RWPE1 (cell line): ENCODE data around the gene TMOD2.
"Not testable (repeated sequence)": the region's sequence is repeated elsewhere in the genome, so short reads cannot be mapped to it uniquely, and the experiment has no call there.

Experiments
- CTCF ChIA-PET: fragments of 350-600 bp; sonication (Branson Sonifier 250); formaldehyde crosslinking; extraction: SDS; loops from one replicate; lab custom pipeline; 2021; lab: Yijun Ruan, JAX
- POLR2A ChIA-PET: fragments of 400-600 bp; formaldehyde crosslinking; extraction: SDS; loops from one replicate; lab custom pipeline; 2020; ENCODE audit warnings: antibody characterized with exemption; ENCODE audit not compliant: low non-redundant PET; lab: Yijun Ruan, JAX
- DNase-seq: peaks from one replicate; pipeline ENCODE4 v3.0.0; 2012; ENCODE audit warnings: low spot score
- H3K27ac ChIP-seq: fragments of 450-650 bp; 2 replicates; pipeline ENCODE4 v1.5.1; 2017
- TF ChIP-seq, protein P1 (sequence below): fragments of 450-650 bp; conservative IDR thresholded peaks from 2 replicates; pipeline ENCODE4 v1.5.1; 2017; ENCODE audit warnings: low read depth, mild to moderate bottlenecking

TMOD2 gene

DNA sequence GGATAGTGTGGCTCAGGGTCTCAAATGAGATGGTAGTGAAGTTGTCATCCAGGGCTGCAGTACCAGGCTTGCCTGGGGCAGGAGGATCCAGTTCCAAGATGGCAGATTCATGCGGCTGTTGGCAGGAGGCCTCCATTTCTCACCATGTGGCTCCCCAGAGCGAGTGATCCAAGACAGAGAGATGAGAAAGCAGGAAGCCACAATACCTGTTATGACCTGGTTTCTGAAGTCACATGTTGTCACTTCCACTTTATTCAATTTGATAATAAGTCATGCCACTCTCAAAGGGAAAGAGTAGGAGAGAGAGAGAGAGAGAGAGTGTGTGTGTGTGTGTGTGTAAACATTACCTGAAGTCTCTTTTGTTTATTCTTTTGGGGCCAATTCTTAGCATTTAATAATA is 30.1 kb downstream of the TMOD2 start:
- TF ChIP-seq, protein P1, sequence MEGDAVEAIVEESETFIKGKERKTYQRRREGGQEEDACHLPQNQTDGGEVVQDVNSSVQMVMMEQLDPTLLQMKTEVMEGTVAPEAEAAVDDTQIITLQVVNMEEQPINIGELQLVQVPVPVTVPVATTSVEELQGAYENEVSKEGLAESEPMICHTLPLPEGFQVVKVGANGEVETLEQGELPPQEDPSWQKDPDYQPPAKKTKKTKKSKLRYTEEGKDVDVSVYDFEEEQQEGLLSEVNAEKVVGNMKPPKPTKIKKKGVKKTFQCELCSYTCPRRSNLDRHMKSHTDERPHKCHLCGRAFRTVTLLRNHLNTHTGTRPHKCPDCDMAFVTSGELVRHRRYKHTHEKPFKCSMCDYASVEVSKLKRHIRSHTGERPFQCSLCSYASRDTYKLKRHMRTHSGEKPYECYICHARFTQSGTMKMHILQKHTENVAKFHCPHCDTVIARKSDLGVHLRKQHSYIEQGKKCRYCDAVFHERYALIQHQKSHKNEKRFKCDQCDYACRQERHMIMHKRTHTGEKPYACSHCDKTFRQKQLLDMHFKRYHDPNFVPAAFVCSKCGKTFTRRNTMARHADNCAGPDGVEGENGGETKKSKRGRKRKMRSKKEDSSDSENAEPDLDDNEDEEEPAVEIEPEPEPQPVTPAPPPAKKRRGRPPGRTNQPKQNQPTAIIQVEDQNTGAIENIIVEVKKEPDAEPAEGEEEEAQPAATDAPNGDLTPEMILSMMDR = no peak
- no peak overlapping the region for H3K27ac ChIP-seq
- ChIA-PET POLR2A (no interaction called here), CTCF (no interaction called here)
- DNase-seq = no peak

DNA sequence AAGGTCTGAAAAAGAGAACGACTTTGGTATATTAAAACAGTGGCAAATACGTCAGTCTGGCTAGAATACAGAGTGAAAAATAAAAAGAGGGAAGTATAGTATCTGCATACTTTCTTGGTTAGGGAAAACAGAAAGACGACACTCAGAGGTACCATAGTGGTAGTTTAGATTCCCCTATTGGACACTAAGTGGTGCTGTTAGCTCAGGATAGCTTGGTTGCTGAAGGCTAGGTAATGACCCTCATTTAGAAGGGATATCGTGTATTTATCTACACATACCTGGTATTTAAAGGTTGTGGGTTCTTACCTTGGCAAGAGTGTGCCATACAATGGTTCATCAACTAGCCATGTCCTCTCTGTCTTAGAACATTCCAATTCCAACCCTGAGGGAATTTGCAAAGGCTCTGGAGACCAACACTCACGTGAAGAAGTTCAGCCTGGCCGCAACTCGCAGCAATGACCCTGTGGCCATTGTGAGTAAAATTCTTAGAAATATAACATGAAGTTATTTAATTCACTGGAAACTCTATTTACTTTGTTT is 31.0 kb downstream of the TMOD2 start:
- ChIA-PET CTCF (interaction anchor here (0.6 kb wide), 1 partner anchor 48 kb away, joined by 3 read pairs; no protein-coding TSS in a partner anchor), POLR2A (no interaction called here)
- H3K27ac ChIP-seq = no peak overlapping the region
- DNase-seq = peak; percentile 52
- TF ChIP-seq, protein P1 = peak; percentile 25; the same call in 1 of the 2 replicates

DNA sequence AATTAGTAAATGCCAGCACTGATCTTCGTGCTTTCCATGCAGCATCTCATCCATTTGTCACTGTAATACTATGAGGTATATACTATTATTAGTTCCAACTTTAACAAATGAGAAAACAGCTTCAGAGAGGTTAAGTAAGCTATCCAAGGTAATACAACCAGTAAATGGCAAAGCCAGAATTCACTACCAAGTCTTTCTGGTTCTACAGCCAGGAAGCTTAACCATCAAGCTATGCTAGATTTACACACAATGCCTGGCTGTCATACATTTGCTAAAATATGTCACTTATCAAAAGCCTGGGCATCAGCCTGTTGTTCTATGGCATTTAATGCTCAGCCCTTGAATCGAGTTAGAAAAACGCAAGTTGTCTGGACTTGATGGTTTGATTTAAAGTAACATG is 32.6 kb downstream of the TMOD2 start:
- ChIA-PET CTCF (interaction anchor here (1.3 kb wide), 1 partner anchor 18 kb away, joined by 4 read pairs; no protein-coding TSS in a partner anchor), POLR2A (no interaction called here)
- TF ChIP-seq, protein P1 = no peak
- DNase-seq = no peak
- H3K27ac ChIP-seq = no peak overlapping the region

DNA sequence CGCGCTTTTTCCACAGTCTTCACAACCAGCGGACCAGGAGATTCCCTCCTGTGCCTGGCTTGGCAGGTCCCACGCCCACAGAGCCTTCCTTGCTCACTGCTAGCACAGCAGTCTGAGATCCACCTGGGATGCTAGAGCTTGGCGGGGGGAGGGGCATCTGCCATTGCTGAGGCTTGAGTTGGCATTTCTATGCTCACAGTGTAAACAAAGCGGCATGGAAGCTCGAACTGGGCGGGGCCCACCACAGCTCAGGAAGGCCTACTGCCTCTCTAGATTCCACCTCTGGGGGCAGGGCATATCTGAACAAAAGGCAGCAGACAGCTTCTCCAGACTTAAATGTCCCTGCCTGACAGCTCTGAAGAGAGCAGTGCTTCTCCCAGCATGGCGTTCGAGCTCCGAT is 35.7 kb downstream of the TMOD2 start:
- POLR2A ChIA-PET, H3K27ac ChIP-seq, CTCF ChIA-PET: not testable (repeated sequence)
- peak; percentile 17 for DNase-seq

DNA sequence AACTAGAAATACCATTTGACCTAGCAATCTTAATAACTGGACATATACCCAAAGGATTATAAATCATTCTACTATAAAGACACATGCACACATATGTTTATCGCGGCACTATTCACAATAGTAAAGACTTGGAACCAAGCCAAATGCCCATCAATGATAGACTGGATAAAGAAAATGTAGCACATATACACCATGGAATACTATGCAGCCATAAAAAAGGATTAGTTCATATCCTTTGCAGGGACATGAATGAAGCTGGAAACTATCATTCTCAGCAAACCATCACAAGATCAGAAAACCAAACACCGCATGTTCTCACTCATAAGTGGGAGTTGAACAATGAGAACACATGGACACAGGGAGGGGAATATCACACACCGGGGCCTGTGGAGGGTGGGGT is 41.1 kb downstream of the TMOD2 start:
- H3K27ac ChIP-seq, CTCF ChIA-PET, POLR2A ChIA-PET, DNase-seq: not testable (repeated sequence)

DNA sequence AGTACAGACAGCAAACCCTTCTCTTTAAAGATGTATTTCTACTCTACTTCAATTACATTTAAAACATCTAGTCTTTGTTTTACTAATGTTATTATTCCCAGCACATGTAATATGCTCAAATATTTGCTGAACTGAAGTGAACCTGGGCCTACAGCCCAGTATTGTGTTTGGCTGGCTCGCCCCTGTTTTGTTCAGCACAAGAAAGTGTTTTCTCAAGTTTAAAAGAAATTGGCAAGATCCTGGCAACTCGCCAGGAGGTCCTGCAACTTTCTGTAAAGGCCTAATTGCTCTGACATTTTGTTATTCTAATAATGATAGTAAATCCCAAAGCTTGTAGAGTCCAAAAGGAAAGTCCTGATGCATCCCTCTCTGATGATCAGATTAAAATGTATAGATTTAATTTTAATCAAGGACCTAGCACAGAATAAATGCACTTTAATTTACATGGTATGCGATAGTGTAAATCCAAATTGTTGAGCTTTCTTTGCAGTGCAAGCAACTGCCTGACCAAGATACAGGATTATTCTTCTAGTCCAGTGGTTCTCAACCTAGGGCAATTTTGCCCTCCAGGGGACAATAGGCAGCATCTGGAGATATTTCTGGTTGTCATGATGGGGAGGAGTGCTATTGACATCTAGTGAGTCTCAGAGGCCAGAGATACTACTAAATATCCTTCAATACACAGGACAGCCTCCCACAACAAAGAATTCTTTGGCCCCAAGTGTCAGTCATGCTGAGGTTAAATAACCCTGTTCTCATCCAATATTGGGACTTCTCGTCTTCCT is 42.3 kb downstream of the TMOD2 start:
- POLR2A ChIA-PET = no interaction called here
- CTCF ChIA-PET = no interaction called here
- no peak for DNase-seq
- no peak overlapping the region for H3K27ac ChIP-seq
- TF ChIP-seq, protein P1 = no peak

DNA sequence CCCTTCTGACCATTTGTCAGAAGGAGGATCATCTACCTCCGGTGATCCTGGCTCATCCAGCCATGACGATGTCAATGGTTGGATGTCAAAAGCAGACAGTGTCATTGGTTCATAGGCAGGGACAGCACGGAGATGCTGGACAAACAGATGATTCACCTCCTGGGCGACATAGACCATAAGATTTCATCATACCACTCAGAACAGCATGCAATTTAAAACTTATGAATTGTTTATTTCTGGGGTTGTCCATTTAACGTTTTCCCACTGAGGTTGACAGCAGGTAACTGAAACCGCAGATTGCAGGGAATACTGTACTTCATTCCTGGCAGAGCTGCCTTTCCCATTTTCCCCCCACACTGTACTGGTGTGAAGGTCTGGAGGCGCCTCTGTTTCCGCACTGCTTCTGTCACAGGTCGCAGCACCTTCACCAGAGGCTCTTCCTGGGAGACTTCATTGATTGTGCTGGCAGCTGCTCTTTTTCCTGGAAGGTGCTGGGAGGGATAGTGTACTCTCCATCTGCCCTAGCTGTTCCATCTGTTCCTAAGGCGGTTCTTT is 45.5 kb downstream of the TMOD2 start:
- TF ChIP-seq, protein P1 = no peak
- no peak for DNase-seq
- H3K27ac ChIP-seq = no peak overlapping the region
- ChIA-PET POLR2A (no interaction called here), CTCF (interaction anchor here (0.6 kb wide), 1 partner anchor 101 kb away, joined by 4 read pairs; no protein-coding TSS in a partner anchor)
